Fibroblast of skin of right biceps (primary cell): Measurements from ENCODE around the gene SGPP2.
"Not testable (repeated sequence)": the region's sequence is repeated elsewhere in the genome, so short reads cannot be mapped to it uniquely, and the experiment has no call there.

Experiments used
- DNase-seq: peaks from one replicate; pipeline ENCODE4 v3.0.0-alpha.2; 2013

SGPP2 gene

DNA sequence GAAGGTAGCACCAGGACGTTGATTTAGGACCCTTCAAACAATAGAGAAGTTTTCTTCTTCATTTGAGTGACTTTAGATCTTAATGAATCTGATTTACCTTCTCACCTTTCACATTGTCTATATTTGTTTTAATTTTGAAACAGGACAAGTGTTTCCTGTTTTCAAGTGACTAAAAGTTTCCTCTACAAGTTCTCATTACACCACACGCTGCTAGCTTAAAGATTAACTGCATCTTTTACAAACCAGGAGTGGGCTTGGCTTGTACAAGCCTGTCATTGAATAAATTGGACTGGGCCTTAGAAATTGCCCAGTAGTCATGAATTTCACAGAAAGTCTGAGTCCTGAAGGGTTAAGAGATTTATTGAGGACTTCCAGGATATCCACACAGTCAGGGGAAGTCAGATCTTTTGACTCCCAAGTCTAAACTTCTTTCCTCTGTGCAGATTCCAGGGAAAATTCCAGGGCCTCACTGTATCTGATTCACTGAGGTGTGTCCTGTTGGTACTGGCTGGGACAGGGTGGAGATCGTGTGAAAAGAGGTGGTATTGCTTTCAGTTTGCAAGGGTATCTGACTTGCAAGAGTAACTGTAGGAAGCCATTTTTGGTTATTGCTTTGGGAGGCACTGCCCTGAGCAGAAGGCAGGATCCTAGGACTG, 3.4 kb downstream of the SGPP2 start:
- DNase-seq: no peak

DNA sequence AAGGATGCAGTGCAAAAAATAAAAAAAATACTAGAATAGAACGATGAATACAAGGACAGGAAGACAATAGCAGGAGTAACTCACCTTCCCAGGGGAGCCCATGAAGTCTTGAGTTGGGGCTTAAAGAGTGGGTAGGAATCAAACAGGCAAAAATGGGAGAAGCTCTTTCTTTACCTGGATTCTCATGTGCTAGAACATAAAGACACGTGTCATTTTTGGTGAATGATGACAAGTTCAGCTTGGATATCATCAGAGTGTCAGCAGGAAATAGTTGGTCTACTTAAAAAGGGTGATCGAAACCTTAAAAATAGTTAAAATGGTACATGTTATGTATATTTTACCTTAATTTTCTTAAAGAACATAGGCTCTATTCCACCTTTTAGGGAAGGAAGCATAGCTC, 5.7 kb downstream of the SGPP2 start:
- DNase-seq: no peak

DNA sequence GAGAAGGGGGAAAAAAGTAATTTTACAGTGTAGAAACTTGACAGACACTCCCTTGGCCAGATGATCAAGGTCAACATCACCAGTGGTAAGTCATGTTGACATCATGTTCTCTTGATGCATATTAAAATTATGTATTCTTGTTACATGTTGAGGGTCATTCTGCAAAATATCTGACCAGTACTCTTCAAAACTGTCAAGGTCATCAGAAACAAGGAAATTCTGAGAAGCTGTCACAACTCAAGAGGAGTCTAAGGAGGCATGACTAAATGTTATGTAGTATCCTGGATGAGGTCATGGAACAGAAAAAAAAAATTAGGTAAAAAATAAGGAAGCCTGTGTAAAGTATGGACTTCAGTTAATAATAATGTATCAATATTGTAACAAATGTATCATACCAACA, 6.3 kb downstream of the SGPP2 start:
- DNase-seq: no peak

DNA sequence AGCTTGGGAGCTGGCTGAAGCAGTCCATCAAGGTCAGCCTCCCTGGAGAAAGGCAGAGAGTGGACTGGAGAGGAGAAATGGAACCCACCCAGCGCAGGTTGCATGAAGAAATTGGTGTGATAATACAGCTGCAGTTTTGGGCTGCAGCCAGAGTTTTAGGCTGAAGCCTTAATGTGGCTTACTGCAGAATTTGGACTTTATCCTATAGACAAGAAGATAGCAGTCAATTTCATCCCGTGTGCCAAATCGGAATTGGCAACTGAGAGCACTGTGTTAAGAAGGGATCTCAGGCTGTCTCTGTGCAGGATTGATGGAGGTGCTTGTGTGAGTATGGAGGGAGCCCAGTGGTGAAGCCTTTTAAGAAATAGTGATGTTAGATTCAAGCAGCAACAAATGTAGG, 7.5 kb downstream of the SGPP2 start:
- no peak for DNase-seq

DNA sequence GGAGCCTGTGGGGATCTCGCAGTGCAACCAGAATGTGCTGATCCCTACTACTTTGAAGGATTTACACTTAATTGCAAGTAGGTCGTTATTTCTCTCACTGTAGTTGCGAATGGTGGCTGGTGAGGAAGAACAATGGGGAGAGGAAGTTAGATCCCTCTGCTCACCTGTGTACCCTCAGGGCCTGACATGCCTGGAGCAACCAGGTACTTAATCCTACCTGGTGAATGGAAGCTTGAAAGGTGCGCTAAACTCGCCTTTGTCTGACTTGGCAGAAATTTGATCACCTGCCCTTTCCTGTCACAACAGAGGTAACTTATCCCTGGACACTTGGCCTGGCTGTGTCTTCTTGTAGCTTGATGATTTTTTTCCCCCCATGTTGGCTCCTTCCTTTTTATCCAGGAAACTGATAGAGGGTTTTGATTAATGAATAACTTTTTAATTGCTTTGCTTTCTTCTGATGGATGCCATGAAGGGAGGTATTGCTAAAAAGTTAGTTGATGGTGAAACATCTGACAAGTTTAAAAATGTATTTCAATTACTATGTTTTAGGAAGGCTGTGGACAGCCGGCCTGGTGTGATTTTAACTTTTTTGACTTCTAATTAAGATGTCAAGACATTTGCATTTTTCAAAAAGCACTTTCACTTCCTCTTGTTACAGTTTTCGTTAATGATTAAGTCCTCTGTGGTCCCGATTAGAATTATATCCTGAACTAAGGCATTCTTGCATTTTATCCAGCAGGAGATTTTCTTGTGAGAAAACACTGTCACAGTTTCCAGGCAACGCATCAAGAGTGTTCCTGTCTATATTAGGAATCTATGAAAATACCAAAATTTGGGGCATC, 9.2 kb downstream of the SGPP2 start:
- no peak for DNase-seq

DNA sequence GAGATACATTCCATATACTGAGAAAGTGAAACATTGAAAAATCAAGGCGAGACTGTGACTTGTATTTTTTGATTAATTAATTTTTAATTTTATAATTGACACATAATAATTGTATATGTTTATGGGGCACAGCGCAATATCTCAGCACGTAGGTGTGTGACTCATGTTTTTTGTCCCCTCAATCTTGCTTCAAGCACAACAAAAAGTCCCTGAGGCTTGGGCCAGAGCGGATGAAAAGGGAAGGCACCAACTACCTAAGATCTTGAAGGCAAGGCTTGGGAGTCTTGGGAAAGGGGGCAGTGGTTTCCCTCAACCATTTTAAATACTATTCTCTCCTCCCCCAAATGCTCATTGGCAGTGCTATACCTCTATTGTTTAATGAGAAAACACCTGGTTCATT, 9.9 kb downstream of the SGPP2 start:
- DNase-seq: no peak

DNA sequence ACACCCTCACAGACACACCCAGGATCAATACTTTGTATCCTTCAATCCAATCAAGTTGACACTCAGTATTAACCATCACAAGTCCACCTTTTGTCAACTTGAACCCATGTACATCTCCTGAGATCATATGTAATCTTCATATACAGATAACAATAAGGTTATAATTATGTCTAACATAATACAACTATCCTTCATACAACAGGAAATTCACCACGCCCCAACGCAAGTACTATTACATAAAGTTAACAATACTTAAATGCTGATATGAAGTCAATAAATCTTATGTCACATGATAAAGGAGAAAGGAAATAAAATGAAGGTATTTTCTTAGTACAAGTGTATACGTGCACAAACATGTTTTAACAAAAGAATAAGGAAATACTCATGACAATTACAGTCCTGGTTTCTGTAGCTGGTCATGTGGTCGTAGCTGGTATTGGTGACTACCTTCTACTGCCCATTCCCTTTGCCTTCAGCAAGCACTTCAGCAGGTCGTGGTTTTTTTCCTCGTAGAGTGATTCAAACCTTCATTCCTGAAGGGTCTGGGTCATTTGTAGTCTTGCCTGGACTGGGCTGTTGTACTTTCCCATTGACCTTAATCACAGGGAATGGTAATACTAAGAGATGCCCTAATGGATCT, 11.2 kb downstream of the SGPP2 start:
- not testable (repeated sequence) for DNase-seq

DNA sequence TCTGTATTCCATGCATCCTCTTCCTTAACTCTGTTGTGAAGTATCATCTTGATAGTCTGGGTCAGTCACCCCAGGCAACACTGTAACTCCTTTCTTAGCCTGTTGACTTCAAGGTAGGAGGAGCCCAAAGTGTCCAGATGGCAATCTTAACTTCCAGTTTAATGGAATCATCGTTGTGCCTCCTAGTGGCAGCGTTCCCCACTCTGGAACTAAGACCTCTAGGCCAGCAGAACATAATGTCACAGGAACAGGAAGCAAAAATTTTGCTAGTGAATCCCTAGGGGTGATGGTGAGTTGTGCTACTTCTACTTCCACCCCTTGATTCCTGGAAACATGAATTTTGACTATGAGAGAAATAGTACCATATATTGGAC, 11.7 kb downstream of the SGPP2 start:
- DNase-seq: no peak

DNA sequence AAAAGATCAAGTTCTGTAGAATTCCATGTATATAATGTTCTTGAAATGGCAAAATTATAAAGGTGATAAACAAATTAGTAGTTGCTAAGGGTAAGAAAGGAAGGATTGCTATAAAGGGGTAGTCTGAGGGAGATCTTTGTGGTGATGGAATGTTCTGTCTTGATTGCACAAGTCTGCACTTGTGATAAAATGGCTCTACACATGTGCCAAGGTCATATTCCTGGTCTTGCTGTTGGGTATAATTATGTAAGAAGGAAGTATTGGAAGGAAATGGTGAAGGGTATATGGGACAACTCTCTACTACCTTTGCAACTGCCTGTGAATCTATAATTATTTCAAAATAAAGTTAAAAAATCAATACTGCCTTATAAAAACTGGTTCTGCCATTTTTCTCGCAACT, 15.3 kb downstream of the SGPP2 start:
- no peak for DNase-seq

DNA sequence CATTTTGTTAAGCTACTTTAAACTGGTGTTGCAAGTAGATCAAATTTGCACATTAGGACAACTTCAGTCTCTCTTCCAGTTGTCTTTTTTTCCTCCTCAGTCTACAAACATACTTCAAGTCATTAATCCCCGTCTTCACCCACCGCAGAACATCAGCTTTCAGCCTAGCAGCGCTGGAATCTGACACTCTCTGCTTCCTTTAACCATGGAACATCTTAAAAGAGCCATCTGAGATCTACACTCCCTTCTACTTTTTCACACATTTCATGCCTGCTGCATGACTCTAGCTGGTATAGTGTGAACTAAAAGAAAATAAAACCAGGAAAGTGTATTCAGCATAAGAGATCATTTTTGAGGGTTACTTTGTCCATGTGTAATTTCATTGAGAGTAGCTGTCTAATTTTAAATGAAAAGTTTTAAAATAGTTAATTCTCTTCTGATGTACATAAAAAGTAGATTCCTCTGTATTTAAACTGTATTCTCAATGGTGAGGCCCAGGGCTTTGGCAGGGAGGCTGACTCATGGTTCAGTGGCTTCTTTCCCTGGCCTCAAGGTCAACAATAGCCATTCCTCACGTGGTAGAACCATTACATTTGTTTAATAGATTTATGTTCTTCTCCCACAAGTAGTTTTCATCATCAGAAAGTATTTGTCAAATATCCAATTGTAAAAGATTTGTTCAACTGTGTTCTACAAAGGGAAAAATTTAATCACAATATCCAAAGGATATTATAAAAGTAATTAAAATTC, 16.5 kb downstream of the SGPP2 start:
- peak; percentile 67 for DNase-seq

DNA sequence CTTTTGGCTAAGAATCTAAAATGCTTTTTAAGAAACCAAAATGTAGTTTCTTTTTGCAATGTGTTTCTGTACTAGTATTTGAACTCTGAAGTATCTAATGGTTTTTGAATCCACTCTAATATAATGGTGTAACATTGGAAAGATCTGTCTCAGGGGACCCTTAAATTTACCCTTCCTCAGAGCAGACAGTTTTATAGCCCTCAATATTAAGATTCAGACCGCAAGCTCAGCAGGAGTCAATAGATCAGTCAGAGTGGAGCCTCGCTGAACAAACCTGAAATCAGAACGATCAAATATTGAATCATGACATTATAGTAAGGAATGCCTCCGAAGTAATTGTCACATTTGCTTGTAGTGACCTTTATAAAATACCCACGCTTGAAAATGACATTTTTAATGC, 18.3 kb downstream of the SGPP2 start:
- peak; percentile 19 for DNase-seq

DNA sequence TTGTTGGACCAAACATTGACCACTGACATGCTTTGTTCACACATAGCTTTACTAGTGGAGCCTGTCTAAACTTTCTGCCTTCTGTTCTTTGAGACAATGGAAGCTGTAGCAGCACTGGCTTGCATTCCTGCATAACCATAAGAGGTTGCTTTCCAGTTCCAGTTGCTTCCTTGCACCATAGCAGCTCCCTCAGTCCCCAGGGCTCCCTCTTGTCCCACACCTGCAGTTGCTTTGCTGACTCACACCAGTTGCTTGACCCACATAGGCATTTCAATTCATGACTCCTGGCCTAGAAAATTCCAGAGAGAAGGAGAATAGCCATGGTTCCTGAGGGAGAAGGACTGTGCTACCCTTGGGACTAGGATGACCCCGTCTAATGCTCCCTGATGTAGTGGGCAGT, 20.9 kb downstream of the SGPP2 start:
- no peak for DNase-seq

DNA sequence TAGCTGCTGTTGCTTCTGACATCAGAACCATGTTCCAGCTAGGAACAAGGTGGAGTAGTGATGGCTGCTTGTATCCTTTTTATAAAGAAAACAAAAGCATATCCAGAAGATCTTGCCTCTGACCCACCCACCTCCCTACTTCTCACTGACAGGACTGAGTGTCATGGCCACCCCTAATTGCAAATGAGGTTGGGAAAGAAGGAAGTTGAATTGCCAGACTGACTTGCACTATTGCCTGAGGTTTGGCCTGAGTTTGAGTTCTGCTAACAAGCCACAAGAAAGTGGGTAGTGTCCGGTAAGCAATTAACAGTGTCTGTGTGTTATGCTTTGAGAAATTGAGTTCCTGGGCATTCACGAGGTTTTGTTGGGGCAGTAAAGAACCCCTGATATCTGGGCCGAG, 22.8 kb downstream of the SGPP2 start:
- DNase-seq: no peak

DNA sequence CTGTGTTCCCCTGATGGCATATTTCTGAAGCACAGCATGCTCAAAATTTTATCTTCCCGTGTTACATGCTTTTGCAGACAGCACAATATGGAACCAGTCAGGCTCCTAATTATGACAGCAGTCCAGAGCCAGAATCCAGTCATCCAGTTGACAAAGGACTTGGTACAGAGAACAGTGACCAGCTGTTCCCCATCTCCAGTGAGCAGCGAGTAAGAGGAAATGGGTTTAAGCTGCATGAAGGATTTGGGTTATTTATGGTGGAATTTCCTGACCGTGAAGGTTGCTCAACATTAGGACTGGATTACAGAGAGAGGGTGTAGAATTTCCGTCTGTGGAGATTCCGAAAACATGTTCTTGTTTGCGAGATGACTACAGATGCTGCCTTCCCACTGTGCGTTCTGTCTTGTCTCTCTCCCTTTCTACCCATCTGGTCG, 24.4 kb downstream of the SGPP2 start:
- peak; percentile 74 for DNase-seq

DNA sequence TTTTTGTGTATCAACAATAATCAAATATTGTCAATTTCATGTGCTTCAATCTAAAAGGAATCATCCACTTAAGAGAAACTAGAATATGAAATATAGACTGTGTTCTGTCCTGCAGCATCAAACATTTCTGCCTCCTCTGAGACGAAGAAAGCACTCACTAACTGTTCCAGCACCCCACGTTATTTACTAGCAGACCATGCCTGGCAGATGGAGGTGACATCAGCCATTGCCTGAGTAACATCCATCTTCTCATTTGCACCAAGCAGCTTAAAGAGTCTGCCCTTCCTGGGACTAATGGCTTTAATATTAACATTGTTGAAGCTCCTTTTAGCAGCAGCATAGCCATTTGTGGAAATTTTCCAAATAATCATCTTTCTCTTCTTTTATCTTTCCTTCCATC, 25.7 kb downstream of the SGPP2 start:
- no peak for DNase-seq

DNA sequence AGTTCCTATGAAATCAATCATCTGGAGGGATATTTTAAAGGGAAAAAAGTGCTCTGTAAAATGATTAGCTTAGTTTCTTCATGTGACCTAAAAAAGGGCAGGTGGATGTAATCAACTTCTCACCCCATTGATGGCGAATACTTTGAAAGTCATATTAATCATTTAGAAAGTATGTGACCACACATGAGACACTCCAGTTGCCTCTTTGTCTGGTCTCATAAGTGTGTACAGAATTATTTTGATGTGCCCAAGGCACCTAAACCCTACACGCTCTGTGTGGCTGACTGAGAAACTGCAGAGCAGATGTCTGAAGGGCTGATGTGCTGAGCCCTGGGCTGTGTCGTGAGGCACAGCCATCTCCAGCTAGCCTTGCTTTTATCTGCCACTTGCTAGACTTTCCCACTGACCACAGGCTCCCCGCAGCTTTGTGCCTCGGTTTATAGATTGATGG, 26.9 kb downstream of the SGPP2 start:
- peak; percentile 30 for DNase-seq

DNA sequence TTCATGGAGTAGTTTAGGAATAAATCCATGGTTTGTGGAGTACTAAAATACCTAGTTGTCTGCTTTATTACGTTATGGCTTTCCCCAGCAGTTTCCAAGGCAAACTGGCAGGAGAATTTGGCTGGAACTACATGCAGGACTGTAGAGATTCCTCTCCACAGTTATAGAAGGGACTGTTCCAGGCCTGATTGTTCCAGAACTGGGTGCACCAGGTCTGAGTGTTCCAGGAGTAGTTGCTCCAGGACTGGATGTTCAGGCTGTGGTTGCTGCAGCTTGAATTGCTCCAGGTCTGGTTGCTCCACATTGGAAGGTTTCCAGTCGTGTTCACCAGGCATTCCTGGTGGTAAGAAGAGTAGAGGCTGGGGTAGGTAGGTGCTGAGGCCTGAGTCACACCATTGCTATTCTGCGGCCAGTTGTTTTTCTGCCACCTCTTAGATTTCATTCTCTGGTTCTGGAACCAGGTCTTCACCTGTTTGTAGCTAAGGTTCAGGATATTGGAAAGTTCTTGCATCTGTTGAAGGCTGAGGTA, 28.1 kb downstream of the SGPP2 start:
- DNase-seq: no peak

DNA sequence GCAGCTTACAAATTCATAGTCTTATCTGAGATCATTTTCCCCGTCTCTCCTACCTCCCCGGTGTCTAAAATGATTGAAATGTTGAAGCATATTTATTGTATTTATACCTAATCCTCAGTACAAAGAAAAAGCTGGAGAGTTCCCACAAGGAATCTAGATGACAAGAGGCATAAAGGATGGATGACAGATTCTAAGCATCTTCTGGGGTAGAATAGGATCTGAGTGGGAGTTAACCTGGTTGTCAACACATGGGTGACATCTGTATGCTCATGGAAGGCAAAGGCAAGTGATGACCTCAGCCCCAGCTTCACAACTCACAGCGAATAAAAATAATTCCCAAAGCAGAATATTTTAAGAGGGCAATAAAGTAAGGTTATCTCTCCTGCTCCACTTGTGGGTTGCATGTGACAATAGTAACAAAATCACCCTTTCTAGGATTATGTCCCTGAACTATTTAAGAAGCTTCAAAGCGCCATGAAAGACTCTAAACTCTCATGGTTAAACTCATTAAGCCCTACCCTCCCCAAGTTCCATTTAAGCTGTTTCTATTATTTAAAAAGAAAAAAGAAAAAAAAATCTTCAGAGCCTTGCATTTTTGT, 32.2 kb downstream of the SGPP2 start:
- no peak for DNase-seq

DNA sequence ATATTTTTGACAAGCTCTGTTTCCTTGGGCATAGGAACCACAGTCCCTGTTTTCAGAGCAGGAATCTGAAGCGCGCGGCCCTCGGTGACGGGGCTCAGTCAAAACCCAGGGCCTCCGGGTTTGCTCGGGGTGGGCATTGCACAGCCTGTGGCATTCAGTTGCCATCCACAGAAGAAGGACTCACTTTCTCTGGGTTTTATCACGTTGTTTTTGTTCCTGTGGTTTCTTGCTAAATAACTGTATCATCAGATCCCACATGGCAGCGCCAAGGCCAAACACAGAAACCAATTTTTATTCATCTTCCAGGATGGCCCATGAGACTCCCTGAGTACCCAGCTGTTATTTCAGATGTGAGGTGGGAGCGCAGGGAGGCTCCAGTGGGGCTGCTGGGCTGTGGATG, 35.6 kb downstream of the SGPP2 start:
- DNase-seq: no peak

DNA sequence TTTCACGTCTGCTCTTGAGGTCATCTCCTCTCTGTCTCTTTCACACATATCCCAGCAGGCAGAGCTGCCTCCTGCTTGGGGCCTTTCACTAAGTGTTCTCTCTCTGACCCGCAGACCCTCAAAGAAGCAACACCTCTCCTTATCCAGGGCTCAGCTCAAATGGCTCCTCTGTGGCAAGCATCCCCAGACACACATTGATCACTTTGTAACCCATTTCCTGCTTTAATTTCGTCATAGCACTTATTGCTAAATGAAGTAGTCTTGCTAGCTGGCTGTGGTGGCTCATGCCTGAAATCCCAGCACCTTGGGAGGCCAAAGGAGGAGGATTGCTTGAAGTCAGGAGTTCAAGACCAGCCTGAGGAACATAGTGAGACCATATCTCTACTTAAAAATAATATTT, 41.4 kb downstream of the SGPP2 start:
- no peak for DNase-seq

DNA sequence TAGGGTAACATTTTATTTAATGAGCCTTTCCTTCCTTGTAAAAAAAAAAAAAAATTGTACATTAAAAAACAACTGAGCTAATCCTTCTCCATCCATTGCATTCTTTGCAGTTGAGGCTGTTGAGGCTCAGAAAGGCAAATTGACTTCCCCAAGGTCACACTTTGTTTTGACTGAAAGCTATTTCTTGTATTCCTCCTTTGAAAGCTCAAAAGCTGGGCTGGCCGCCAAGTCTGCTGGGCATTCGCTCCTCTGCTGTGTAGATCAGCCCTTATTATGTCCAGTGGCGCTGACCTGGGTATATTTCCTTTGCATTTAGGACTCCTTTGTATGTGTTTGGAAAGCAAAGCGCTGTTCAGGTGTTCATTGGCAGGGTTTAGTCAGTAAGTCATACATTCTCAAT, 44.0 kb downstream of the SGPP2 start:
- DNase-seq: no peak

DNA sequence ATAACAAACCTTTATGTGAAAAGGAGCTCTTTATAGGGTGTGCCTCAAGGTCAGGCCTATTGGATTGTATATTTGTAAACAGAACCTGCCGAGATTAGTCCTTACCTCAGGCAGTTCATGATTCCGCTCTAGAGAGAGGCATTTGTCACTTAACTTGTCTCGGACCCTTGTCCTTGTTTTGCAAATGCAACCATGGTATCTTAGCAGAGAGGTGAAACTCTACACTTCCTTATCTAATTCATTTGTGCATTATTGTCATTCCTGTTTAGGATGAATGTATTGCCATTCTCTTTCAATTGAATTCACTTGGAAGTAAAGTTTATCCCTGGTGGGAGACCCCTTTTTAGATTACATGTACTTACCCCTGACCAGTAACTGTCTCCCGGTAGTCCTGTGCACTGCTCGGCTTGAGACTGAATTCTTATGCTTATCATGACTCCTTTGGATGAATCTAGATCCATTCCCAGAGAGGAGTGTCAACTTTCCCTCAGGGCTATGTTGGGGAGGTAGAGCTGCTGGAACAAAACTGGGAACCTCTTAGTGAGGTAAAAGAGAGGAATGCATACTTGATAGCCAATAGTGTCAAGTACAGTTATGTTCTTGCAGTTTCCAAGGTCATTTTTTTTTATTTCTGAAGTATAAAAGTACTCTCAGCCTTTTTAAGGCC, 46.6 kb downstream of the SGPP2 start:
- DNase-seq: no peak
